ENCODE measurements around the gene MORN5. TPM values are rescaled to one million over a fixed set of nuclear protein-coding genes. Genes with fewer than 3 reads are reported as not detected.

The MORN5 gene
- total and polyA plus RNA-seq, 2 donors (not counting 1 experiment from before 2014, with no cell fraction given): 0.33 TPM; not detected in 1

DNA sequence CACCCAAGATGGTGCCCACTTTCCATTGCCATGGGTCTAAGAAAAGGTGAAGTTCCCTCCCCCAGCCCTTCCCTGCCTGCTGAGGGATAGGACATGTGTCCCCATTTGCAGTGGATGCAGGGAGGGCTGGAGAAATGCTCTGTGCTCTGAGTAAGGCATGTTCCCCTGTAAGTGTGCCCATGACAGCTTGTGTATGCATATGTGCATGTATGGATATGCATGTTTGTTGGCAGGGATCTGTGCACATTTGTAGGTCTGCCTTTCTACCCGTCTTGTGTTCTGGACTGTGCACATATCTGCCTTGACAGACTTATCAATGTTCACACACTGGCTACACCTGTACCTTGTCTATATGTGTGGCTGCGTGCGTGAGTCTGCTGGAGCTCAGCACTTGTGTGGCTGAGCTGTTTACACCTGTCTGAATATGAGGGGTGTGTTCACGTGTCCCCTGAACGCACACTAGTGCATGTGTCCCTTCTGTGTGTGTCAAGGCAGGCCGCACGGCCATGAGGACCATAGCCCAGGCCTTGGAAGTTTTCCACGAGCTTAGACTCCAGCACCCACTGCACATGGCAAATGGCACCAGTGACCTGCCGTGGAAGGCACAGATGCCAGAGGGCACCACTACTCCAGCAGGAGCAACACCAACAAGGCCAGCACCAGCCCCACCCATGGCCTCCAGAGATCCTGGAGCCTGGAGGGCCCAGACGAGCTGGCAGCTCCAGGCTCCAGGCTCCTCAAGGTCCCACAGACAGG lies 39.2 kb upstream of the MORN5 start:
- no peak overlapping the region for H2AFZ ChIP-seq (ENCODE audit: low read length)
- H3K4me2 ChIP-seq (ENCODE audit: extremely low read depth, insufficient read depth, low read length): no peak overlapping the region
- no peaks in the 10 kb centered on the region for H3K4me1 ChIP-seq (ENCODE audit: control insufficient read depth, extremely low read depth, insufficient read depth, low read length)
- no peaks in the 10 kb centered on the region for H3K9me3 ChIP-seq (ENCODE audit: control insufficient read depth, insufficient read depth, low read depth, low read length)
- no peak for DNase-seq (ENCODE audit: low read depth in 2 of 2)
- H3K27me3 ChIP-seq (ENCODE audit: control insufficient read depth, insufficient read depth, low read length): peaks cover 6% of the 10 kb centered on the region
- H3K36me3 ChIP-seq (ENCODE audit: control insufficient read depth, insufficient read depth, low read length): no peaks in the 10 kb centered on the region
- no peak overlapping the region for H3K4me3 ChIP-seq (replicated peaks in 1 of 4; ENCODE audit: control extremely low read depth in 1 of 4, insufficient read depth in 1 of 4, low read depth in 3 of 4, low read length in 4 of 4)
- H3K9ac ChIP-seq (ENCODE audit: insufficient read depth, low read length): no peak overlapping the region
- no peak overlapping the region for H3K27ac ChIP-seq (ENCODE audit: insufficient read depth, low read length)
- no peaks in the 10 kb centered on the region for H4K20me1 ChIP-seq (ENCODE audit: control insufficient read depth, extremely low read depth, insufficient read depth, low read length)
- TF ChIP-seq EZH2 (IDR thresholded peaks at IDR 0.05; ENCODE audit: low read length, missing control alignments): no peak
- TF ChIP-seq, protein P1, sequence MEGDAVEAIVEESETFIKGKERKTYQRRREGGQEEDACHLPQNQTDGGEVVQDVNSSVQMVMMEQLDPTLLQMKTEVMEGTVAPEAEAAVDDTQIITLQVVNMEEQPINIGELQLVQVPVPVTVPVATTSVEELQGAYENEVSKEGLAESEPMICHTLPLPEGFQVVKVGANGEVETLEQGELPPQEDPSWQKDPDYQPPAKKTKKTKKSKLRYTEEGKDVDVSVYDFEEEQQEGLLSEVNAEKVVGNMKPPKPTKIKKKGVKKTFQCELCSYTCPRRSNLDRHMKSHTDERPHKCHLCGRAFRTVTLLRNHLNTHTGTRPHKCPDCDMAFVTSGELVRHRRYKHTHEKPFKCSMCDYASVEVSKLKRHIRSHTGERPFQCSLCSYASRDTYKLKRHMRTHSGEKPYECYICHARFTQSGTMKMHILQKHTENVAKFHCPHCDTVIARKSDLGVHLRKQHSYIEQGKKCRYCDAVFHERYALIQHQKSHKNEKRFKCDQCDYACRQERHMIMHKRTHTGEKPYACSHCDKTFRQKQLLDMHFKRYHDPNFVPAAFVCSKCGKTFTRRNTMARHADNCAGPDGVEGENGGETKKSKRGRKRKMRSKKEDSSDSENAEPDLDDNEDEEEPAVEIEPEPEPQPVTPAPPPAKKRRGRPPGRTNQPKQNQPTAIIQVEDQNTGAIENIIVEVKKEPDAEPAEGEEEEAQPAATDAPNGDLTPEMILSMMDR (conservative IDR thresholded peaks at IDR 0.05 in 1 of 2, IDR thresholded peaks at IDR 0.05 in 1 of 2; ENCODE audit: low read depth in 1 of 2, low read length in 2 of 2): no peak
- H3K79me2 ChIP-seq (ENCODE audit: control insufficient read depth, insufficient read depth, low read length): no peaks in the 10 kb centered on the region

DNA sequence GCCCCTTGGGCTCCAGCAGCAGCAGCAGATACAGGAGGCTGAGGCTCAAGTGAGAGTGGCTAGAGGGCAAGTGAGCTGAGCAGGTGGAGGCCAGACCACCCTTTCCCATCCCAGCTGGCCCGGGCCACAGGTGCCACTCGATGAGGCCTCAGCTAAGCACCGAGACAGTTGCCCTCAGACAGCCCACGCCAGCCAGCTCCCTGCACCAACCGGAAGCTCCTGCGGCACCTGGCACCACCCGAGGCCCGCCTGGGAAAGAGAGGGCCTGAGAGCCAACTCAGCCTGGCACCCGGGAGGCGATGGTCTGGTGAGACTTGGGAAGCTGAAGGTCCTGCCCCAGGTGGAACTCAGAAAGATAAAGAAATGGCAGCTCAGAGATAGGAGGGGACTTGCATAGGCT lies 38.3 kb upstream of the MORN5 start:
- TF ChIP-seq, protein P1 (conservative IDR thresholded peaks at IDR 0.05 in 1 of 2, IDR thresholded peaks at IDR 0.05 in 1 of 2; ENCODE audit: low read depth in 1 of 2, low read length in 2 of 2): no peak
- no peak for TF ChIP-seq EZH2 (IDR thresholded peaks at IDR 0.05; ENCODE audit: low read length, missing control alignments)
- H3K4me2 ChIP-seq (ENCODE audit: extremely low read depth, insufficient read depth, low read length): no peak overlapping the region
- no peaks in the 10 kb centered on the region for H3K27me3 ChIP-seq (ENCODE audit: control insufficient read depth, insufficient read depth, low read length)

DNA sequence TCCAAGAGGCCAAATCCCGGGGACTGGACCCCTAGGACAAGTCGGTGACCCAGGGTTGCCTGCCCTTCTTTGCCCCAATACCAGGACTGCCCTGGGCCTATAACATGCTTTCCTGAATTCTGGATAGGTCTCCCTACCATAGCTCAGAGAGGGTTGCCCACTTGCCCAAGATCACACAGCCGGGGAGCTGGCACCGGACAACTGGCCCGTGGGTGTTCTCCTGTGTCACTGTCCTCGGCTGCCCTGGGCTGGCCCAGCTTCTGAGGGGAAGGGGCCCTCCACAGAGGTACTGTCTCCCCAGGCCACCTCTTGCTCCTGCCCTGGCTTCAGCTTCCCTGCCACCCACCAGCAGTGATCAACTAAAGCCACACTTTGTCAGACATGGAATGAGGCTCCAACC lies 37.8 kb upstream of the MORN5 start:
- no peak overlapping the region for H3K4me2 ChIP-seq (ENCODE audit: extremely low read depth, insufficient read depth, low read length)
- no peak overlapping the region for H3K9ac ChIP-seq (ENCODE audit: insufficient read depth, low read length)
- H3K36me3 ChIP-seq (ENCODE audit: control insufficient read depth, insufficient read depth, low read length): no peaks in the 10 kb centered on the region
- no peaks in the 10 kb centered on the region for H3K27me3 ChIP-seq (ENCODE audit: control insufficient read depth, insufficient read depth, low read length)
- H3K4me1 ChIP-seq (ENCODE audit: control insufficient read depth, extremely low read depth, insufficient read depth, low read length): peaks cover 10% of the 10 kb centered on the region
- no peak for TF ChIP-seq EZH2 (IDR thresholded peaks at IDR 0.05; ENCODE audit: low read length, missing control alignments)
- TF ChIP-seq, protein P1 (conservative IDR thresholded peaks at IDR 0.05 in 1 of 2, IDR thresholded peaks at IDR 0.05 in 1 of 2; ENCODE audit: low read depth in 1 of 2, low read length in 2 of 2): no peak
- no peaks in the 10 kb centered on the region for H3K9me3 ChIP-seq (ENCODE audit: control insufficient read depth, insufficient read depth, low read depth, low read length)
- H3K79me2 ChIP-seq (ENCODE audit: control insufficient read depth, insufficient read depth, low read length): no peaks in the 10 kb centered on the region
- no peak overlapping the region for H2AFZ ChIP-seq (ENCODE audit: low read length)
- H3K4me3 ChIP-seq (replicated peaks in 1 of 4; ENCODE audit: control extremely low read depth in 1 of 4, insufficient read depth in 1 of 4, low read depth in 3 of 4, low read length in 4 of 4): no peak overlapping the region
- no peaks in the 10 kb centered on the region for H4K20me1 ChIP-seq (ENCODE audit: control insufficient read depth, extremely low read depth, insufficient read depth, low read length)
- DNase-seq (ENCODE audit: low read depth in 2 of 2): no peak
- no peak overlapping the region for H3K27ac ChIP-seq (ENCODE audit: insufficient read depth, low read length)

More for the DNA sequence above, 38.3 kb upstream of the MORN5 start:
- Histone ChIP-seq H3K4me3 (replicated peaks in 1 of 4; ENCODE audit: control extremely low read depth in 1 of 4, insufficient read depth in 1 of 4, low read depth in 3 of 4, low read length in 4 of 4) (no peak overlapping the region), H3K9ac (ENCODE audit: insufficient read depth, low read length) (no peak overlapping the region), H3K27ac (ENCODE audit: insufficient read depth, low read length) (no peak overlapping the region), H4K20me1 (ENCODE audit: control insufficient read depth, extremely low read depth, insufficient read depth, low read length) (no peaks in the 10 kb centered on the region), H3K9me3 (ENCODE audit: control insufficient read depth, insufficient read depth, low read depth, low read length) (no peaks in the 10 kb centered on the region), H3K36me3 (ENCODE audit: control insufficient read depth, insufficient read depth, low read length) (no peaks in the 10 kb centered on the region), H3K4me1 (ENCODE audit: control insufficient read depth, extremely low read depth, insufficient read depth, low read length) (peaks cover 9% of the 10 kb centered on the region), H2AFZ (ENCODE audit: low read length) (no peak overlapping the region), H3K79me2 (ENCODE audit: control insufficient read depth, insufficient read depth, low read length) (no peaks in the 10 kb centered on the region)
- DNase-seq (ENCODE audit: low read depth in 2 of 2): no peak

Data from fibroblast of lung (primary cell).